Mucosa of stomach (tissue), 1 donor: Measurements from ENCODE around the gene PIGC.

Experiments
- H3K27me3 ChIP-seq: one replicate; pipeline ENCODE4 v1.7.0; 2013; ENCODE audit warnings: mild to moderate bottlenecking, low read length; ENCODE audit not compliant: control insufficient read depth, insufficient read depth
- H3K36me3 ChIP-seq: one replicate; pipeline ENCODE4 v1.7.0; 2013; ENCODE audit warnings: low read length; ENCODE audit not compliant: control insufficient read depth, insufficient read depth
- H3K4me1 ChIP-seq: one replicate; pipeline ENCODE4 v1.7.0; 2013; ENCODE audit warnings: mild to moderate bottlenecking, low read length; ENCODE audit not compliant: control insufficient read depth, insufficient read depth
- H3K4me3 ChIP-seq: one replicate; pipeline ENCODE4 v1.7.0; 2013; ENCODE audit warnings: low read length
- H3K9ac ChIP-seq: one replicate; pipeline ENCODE4 v1.7.0; 2013; ENCODE audit warnings: mild to moderate bottlenecking, low read length, moderate library complexity
- H3K9me3 ChIP-seq: one replicate; pipeline ENCODE4 v1.7.0; 2013; ENCODE audit warnings: mild to moderate bottlenecking, low read length, moderate library complexity; ENCODE audit not compliant: control insufficient read depth
- donor health status: Pancreatic carcinoma.

The PIGC gene

DNA sequence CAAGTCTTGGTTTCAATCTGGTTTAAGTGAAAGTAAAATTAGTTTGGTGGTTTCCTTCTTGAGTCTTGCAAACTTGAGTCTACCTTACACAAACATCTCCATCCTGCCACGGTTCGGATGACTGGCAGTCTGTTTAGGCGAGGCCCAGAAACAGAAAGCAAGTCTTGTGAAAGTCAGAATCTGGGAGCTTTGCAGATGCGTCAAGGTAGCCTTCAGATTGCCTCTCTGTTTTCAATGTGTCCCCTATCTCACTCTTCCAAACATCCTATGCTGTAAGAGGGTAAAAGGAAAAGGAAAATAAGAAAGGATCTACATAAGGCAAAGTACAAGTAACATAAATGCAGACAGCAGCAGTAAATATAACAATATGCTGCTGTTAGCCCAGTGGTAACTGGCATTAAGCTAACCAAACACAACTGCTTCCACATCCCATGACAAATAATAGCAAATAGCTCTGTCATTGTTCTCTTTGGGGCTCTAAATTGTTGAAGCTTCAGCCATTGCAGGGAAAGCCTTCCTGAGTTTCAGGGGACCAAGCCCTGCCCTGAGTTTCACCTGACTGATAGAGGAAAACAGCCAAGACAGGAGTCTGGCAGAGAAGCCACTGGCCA, 49.6 kb downstream of the PIGC start:
- Histone ChIP-seq H3K36me3 (no peaks in the 10 kb centered on the region), H3K4me3 (no peak overlapping the region)

DNA sequence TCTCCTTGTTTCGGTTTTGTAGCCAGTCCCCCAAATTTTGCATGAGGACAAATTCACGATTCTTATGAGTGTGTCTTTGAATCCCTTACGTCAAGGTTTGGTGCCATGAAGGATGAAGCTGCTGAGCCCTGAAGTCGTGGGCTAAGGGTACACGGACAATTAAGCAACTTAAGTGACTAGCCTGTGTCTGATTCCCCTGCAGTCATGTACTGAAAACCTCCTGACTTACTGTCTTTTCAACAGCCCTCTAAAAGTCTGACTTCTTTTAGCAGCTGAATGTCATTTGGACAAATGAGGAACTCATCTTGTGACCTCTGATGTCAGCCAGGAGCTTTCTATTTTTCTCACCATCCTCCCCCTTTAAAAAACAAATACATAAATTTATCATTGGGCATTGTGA, 50.5 kb downstream of the PIGC start:
- H3K36me3 ChIP-seq, result no peaks in the 10 kb centered on the region
- no peaks in the 10 kb centered on the region for H3K9me3 ChIP-seq
- no peaks in the 10 kb centered on the region for H3K27me3 ChIP-seq
- no peak overlapping the region for H3K4me3 ChIP-seq
- peaks cover 4% of the 10 kb centered on the region for H3K4me1 ChIP-seq
- H3K9ac ChIP-seq, result no peak overlapping the region

More for the DNA sequence above, 49.6 kb downstream of the PIGC start:
- H3K9ac ChIP-seq, result no peak overlapping the region
- H3K9me3 ChIP-seq, result no peaks in the 10 kb centered on the region
- H3K4me1 ChIP-seq, result peaks cover 6% of the 10 kb centered on the region
- H3K27me3 ChIP-seq, result no peaks in the 10 kb centered on the region

DNA sequence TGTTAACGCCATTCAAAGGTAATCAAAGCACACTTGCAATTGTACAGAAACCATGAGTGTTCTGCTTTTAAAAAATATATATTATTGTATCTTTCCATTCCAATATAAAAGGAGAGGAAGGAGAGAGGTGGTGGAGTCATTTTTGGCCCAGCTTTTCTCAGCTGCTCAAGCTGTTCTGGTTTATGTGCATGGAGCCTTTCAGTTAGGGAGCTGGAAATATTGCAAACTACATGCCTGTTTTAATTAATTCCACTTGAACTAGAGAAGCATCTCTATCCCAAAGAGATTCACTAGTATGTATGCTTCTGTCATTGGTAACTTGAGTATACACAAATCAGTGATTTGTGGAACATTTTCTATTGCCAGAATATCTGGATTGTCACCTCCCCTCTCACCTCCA, 51.9 kb downstream of the PIGC start:
- Histone ChIP-seq H3K9me3 (no peaks in the 10 kb centered on the region), H3K4me1 (peaks cover 4% of the 10 kb centered on the region), H3K36me3 (no peaks in the 10 kb centered on the region), H3K9ac (no peak overlapping the region), H3K4me3 (no peak overlapping the region), H3K27me3 (no peaks in the 10 kb centered on the region)
